GM03348 (cell line): ENCODE data around the gene RALGPS2.

Experiments used
- DNase-seq: peaks from one replicate; pipeline ENCODE4 v3.0.0; 2012; ENCODE audit warnings: low spot score

RALGPS2 gene, protein sequence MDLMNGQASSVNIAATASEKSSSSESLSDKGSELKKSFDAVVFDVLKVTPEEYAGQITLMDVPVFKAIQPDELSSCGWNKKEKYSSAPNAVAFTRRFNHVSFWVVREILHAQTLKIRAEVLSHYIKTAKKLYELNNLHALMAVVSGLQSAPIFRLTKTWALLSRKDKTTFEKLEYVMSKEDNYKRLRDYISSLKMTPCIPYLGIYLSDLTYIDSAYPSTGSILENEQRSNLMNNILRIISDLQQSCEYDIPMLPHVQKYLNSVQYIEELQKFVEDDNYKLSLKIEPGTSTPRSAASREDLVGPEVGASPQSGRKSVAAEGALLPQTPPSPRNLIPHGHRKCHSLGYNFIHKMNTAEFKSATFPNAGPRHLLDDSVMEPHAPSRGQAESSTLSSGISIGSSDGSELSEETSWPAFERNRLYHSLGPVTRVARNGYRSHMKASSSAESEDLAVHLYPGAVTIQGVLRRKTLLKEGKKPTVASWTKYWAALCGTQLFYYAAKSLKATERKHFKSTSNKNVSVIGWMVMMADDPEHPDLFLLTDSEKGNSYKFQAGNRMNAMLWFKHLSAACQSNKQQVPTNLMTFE

DNA sequence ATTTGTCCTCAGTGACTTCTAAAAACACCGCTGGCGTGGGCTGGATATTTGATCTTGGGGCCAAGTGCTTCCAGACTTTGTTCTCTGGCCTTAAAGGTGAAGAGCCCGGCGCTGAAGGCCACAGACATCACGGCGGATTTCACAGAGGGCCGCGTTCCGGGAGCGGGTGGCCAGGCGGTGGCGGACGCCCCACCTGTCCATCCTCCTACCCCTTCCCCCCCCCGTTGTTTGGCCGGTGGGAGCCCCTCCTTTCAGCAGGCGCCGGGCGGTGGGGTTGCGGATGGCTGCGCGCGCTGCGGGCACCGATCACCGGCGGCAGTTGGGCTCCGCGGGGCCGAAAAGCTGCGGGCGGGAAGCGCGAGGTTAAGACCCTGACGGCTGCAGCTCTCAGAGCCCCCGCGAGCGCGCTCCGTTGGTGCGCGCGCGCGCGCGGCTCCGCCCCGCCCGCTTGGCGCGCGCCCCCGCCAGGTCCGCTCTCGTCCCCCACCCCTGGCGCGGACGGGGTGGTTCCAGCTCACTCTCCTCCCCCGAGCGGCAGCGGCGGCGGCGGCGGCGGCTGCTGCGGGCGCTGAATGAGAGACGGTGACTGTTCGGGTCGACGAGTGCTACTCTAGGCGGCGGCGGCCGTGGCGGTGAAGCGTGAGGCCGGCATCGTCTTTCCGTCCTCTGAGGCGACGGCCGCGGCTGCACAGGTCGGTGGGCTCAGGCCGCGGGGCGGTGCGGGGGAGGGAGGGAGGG, at the start of gene RALGPS2:
RALGPS2 (plus strand) TSS at position 517 of the 738 bp plus-strand sequence. CDS start 51,521 bp downstream, outside the sequence.
- DNase-seq: peak; percentile 95

DNA sequence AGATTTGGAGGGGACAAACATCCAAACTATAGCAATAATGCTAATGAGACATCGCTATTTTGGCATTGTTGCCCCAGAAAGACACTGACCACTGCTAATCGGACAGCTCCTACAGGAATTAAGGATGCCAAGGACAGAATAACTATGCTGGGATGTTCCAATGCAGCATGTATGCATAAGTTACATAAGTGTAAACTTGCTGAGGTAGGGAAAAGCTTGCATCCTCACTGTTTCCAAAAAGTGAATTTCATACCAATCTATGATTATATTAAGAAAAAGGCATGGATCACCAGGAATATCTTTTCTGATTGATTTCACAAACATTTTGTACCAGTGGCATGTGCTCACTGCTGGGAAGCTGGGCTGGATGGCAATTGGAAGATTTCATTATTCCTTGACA, 45.8 kb upstream of the RALGPS2 start:
- no peak for DNase-seq

DNA sequence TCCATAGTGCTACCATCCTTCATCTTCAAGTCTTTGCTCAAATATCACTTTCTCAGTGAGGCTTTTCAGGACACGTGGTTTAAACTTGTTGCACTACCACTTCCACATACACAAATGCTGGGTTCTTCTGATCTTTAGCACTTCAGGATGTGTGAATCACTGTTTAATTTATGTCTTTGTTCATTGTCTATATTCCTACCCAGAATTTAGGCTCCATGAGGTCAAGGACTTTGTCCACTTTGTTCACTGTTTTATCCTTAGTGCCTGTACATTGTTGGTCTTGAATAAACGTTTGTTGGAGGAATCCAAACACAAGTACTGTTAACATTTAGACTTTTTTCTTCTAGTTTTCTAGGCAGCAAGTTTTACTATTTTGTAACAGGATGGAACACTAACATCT, 42.6 kb upstream of the RALGPS2 start:
- DNase-seq: no peak

DNA sequence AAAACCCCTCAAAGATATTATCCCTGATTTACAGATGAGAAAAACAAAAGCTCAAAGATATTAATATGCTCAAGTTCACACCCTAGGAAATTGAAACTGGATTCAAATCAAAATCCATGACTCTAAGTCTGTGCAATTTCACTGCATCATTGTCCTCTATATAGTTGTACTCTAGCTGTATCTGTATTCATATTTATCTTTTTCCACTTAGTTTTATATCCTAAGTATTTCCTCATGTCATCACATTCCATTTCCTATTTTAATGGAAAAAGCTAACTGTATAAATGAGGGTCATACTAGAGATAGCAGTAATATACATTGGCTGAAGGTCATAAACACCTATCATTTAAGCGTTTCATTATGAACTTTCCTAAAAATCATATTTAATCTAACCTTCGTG, 42.2 kb upstream of the RALGPS2 start:
- DNase-seq: no peak

DNA sequence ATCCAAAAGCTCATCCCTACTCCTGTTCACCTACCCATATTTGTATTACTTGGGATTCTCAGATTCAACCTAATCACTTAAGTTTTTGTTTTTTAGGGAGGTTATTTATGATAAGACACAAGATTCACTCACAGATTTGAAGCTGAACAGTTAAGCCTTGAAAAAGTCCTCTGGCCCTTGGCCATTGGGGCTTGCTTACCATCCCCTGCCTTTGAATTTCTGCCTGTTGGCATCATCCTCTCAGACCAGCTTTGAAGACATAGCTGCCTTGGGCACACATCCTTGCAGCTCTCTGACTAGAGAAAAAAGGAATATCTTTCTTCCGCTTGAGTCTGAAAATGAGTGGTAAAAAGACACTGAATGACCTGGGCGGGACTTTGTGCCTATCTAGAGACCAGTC, 41.8 kb upstream of the RALGPS2 start:
- no peak for DNase-seq

DNA sequence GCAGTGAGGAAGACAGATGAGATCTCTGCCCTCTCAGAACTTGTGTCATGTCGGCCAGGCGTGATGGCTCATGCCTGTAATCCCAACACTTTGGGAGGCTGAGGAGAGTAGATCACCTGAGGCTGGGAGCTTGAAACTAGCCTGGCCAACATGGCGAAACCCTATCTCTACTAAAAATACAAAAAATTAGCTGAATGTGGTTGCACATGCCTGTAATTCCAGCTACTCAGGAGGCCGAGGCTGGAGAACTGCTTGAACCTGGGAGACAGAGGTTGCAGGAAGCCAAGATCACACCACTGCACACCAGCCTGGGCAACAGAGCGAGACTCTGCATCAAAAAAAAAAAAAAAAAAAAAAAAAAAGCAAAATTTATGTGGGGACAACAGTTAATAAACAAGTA, 40.9 kb upstream of the RALGPS2 start:
- DNase-seq: no peak

DNA sequence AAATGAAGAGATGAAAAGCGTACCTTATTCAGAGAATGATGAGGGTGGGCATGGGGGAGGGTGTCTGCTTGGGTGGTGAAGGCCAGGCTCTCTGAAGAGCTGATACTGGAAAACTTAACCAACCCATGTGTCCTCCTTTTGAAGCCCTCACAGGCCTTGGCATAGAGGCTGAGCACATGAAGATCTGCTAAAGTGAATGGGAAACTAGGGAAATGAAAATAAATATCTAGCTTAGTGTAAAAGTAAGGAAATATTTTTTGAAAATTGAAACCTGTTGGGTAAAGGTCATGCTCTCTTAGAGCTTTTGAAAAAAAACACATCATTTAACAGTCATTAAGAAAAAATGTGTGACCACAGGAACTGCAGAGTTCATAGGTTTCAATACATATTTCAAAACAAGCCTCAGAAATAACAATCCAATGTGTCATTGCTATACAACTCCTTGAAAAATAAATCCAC, 40.5 kb upstream of the RALGPS2 start:
- peak; percentile 80 for DNase-seq

DNA sequence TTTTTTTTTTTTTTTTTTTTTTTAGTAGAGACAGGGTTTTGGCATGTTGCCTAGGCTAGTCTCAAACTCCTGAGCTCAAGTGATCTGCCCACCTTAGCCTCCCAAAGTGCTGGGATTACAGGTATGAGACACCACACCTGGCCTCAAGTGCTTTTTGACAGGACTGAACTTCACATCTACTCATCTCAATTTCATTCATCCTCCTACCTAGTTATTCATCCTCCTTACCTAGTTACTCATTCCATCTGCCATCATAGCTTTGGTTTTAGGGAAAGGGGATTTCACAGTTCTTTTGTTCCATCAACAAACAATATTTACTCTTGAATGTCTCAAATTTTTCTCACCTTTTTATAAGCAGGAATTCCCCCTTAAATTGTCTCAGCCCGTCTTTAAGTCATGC, 38.6 kb upstream of the RALGPS2 start:
- DNase-seq: no peak

DNA sequence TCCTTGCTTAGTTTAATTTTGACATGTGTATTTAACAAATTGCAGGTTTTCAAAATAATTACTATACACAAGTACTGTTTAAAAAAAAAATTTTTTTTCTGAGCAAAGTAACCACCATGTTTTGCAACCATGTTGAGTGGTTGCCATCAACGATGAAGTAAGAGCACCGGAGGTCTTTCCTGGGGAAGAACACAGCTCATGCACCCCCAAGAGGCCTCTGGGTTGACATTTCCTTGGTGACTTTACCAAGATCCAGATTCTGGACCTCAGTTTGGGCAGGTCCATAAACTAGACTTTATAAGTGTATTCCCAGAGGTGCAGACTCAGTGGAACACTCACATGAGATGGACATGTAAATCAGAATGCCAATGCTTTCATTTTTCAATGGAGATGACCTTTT, 36.8 kb upstream of the RALGPS2 start:
- peak; percentile 40 for DNase-seq

DNA sequence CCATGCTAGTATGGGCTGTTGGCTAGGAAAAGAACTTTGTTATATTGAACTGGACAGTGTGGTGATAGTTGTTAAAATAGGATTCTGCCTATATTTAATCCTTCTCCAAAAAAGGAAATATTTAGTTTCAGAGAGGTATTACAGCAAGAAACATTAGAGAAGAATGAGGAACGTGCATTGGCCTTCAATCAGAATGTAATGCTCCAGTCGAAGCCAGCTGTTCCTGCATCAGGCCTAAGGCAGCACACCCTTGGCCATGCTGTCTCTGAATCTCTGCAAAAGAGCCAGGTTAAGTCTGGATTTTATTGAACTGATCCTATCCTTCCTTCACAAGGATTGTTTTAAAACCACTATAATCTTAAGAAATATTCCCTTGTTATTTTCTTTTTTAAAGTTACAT, 35.3 kb upstream of the RALGPS2 start:
- DNase-seq: no peak

DNA sequence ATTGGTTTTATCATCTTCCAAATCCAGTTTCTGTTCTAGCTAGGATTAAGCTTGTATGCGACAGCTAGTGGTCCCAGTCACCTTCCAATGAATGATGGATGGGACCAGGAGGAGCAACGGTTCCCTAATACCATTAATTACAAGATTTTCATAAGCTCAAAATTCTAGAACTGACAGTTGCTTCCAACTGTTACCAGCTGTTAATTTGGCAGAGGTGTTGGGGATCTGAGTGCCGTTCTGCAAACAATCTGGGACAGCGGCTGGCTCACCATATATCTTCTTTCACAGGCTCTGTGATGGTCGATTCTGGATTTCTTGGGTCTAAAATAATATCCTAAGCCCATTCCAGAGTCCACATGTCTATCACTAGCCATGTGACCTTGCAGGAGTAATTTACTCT, 34.5 kb upstream of the RALGPS2 start:
- DNase-seq: no peak

DNA sequence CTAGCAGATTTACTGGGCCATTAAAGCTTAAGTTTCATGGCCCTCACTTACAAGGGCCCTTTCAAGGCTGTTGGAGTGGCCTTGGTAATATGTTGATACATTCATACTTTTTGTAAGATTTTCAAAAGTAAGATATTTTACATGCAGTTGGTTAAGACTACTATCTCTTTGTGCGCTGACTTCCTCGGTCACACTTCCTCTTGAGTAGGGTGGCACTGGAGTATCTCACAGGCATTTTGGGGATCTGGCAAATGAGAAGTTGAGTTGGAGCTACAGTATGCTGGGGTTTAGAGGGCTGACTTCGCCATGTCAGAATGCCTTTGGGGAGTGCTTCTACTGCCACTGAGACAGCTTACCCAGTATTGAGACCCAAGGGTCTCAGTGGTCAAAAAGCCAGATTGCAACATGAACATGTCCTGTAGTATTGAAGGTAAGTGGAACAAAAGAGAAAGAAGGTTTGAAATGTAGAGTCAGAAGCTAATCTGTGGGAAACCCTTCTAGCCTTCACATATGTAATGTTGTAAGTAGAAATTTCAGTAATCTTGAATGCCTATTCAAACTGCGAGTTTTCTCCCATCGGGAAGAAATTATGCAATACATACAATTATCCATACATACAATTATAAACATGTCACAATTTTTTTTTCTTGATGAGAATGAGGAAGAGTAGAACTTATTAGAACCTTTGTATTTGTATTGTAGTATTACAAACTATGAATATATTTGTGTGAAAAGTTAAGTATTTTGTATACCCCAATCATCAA, 32.3 kb upstream of the RALGPS2 start:
- DNase-seq: no peak

DNA sequence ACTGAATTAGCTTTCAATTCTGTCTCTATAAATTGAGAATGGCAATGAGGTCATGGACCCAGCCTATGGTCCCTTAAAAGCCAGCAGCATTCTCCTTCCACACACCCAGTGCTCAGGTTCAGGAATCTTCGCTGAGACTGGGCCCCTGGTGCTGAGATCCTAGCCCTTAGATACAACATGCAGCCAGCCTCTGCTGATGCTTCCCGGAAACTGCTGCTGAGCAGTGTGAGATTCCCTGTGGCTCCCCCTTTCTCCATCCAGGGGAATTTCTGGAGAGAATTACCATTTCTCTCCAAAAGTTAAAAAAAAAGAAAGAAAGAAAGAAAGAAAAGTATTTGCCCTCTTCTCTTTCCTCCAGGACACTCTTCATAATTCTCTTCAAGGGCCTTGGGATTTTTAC, 31.7 kb upstream of the RALGPS2 start:
- peak; percentile 41 for DNase-seq

DNA sequence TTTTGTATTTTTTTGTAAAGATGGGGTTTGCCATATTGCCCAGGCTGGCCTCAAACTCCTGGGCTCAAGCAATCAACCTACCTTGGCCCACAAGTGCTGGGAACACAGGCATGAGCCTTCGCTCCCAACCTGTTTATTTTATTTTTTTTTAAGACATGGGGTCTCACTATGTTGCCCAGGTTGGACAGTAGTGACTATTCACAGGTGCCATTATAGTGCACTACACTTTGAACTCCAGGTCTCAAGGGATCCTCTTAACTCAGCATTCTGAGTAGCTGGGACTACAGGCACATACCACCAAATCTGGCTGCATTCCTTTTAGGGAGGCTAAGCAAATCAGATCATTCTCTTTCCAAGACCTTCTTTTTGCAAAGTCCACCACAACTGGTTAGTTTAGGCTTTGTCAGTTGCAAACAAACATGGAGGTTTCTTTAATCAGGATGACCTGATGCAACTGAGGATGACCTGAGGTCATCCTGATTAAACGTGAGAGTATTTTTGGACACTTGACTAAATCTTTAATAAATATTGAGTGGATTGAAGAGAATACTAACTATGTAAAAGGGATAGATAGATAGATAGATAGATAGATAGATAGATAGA, 30.0 kb upstream of the RALGPS2 start:
- no peak for DNase-seq

DNA sequence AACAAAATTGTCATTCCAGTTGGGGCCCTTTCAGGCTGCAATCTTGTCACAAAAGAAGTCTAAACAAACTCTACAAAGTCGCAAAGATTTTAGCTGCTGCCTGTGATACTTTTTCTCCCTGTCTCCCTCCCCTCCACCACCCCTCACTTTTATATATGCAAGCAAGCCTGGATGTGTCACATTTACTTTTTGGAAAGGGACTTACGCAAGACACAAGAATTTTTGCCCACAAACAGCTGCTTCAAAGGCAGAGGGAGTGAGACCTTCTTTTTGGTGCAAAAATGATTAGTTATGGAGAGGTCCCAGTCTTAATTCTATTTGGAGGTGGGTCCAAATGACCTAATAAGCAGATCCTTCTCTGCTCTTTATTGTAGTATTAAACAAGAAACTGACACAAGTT, 22.9 kb upstream of the RALGPS2 start:
- DNase-seq: peak; percentile 55

DNA sequence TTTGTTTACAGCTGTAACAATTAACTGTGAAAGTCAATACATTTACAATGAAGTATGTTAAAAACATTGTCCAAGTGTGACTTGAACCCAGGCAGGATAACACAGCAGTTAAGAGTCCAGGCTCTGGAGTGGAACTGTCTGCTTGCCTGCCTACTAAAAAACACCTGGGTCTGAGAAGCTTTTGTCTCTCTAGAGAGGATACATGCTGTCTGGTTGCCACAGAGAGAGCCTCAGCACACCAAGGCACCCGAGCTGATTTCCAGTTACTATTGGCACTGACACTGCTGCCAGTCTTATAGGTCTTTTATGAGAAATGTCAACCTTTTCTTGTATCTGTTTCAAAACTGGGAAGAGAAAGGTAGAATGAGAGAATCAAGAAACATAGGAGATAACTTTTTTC, 20.2 kb upstream of the RALGPS2 start:
- DNase-seq: no peak

DNA sequence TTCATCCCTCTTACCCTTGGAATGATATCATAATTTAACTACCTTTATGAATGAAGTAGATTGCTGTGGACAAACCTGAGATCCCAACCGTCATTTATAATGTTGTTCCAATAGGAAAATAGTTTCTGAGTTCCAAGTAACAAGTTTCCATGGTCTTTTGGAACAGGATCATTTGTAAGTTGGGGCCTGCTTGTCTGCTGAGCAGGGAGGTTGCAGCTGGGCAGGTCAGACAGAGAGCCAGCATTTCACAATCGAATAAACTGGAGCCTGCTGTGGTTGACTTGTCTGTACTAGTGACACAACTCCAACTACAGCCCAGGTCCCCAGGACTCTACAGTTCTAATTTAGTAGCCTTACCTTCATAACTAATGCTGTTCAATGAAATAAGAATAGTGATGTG, 18.6 kb upstream of the RALGPS2 start:
- DNase-seq: peak; percentile 70

DNA sequence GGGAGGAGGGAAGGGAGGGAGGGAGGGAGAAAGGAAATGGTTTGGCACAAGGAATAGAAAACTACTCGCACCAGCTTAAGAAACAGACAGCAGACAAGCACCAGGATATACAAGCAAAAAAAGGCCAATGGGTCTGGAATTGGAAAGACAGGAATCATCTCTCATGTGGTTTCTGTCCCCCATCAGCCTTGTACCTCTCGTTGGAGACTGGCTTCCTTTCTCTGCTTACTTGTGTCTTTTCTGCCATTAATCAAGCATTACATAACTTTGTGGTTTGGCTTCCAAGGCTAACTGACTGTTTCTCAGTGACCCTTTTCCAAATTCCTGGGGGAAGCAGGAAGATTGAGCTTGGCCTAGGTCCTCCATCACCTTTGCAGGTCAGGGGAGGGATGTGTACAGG, 11.8 kb upstream of the RALGPS2 start:
- DNase-seq: peak; percentile 43

DNA sequence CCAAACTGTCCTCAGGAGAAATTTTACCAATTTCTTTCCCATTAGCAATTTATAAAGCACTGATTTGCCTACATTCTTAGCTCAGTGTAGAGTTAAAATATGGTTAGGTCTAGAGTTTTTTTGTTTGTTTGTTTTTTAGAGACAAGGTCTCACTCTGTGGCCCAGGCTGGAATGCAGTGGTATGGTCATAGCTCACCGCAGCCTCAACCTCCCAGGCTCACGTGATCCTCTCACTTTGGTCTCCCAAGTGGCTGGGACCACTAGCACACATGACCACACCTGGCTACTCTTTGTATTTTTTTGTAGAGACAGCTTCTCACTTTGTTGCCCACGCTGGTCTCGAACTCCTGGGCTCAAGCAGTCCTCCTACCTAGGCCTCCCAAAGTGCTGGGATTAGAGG, 10.6 kb upstream of the RALGPS2 start:
- DNase-seq: no peak

DNA sequence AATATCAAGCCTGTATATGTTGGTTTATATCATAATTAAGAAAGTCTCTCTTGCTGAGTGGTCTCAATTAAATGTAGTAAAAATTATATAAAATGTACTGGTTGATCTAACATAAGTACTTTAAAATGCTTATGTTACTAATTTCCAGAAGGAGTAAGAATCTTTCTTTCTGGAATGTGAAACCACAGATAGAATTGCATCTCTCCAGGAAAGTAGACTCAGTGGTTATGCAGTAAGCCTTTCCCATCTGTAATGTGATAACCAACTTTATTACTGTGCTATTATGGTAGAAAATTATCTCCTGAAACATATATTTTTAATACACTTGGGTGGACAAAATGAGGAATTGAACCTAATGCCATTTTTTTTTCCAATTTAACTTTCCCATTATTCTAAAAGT, 8.9 kb upstream of the RALGPS2 start:
- peak; percentile 39 for DNase-seq

DNA sequence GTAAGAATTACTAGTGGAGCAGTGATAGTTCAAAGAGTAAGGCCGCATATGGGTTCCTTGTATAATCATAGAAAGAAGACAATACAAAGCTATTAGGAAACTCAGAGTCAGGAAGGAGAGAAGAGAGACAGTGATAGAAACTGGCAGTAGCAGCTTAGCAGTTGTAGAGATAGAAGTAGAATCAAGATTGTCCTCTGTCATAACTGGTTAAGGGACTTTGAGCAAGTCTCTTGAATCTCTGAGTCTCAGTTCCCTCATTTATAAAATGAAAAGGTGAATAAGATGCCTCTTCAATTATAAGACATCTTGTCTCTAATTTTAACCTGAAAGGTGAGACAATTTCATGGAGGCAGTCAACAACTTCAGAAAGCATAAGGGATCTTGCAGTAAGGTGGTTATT, 6.5 kb upstream of the RALGPS2 start:
- DNase-seq: no peak

DNA sequence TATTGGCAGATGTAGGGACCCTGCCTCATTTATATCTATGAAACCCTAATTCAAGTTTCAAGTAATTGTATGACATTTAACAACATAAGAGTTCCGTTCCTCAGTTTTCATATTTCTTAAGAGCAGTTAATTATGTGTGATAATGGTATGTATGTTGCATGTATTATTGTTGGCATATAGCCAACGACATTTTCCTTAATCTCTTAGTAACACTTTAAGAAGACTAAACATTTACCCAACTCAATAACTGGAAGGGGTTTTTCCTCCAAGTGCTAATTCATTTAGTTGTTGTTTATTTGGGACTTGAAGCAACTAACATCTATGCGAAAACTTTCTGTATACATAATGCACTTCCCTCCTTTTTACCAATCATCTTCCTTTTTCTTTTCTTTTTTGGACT, 1.5 kb upstream of the RALGPS2 start:
- no peak for DNase-seq
